Measurements from ENCODE around the gene ARHGAP31. TPM values are rescaled to one million over a fixed set of nuclear protein-coding genes. Genes with fewer than 3 reads are reported as not detected.

ARHGAP31 gene
- polyA plus RNA-seq, 3 donors: 4.7 to 9.8 (median 7.6) TPM

DNA sequence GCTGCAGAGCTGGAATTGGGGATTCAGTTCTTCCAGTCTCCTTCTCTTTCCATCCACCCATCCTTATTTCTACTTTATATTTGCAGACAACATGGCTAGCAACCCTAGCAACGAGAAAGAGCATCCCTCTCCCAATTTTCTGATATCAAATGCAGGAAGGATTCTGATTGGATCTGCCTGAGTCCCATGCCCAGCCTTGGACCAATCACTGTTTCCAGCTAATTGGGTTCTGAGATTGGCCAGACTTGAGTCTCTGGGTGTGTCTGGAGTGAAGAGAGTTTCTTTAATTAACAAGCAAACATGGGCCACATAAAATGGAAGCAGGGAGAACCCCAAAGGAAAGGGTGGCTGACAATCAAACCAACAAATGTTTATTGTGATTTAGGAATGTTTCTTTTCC lies 108.6 kb downstream of the ARHGAP31 start:
- Mint-ChIP-seq H3K4me3 (no peak overlapping the region), H3K27ac (peak overlapping the region in 1 of 7 donors; percentile 43), H3K27me3 (ENCODE audit: low read depth in 3 of 3) (peaks cover 0 to 1% (median 0%) of the 10 kb centered on the region in 3 donors), H3K9me3 (peaks cover 0 to 6% (median 3%) of the 10 kb centered on the region in 7 donors), H3K4me1 (peaks cover 2% of the 10 kb centered on the region), H3K36me3 (peaks cover 76 to 81% of the 10 kb centered on the region in 2 donors)
- H3K4me1 ChIP-seq (ENCODE audit: control insufficient read depth in 1 of 2, insufficient read depth in 2 of 2, low read length in 2 of 2): no peaks in the 10 kb centered on the region
- H3K27ac ChIP-seq (ENCODE audit: low read depth in 1 of 2, low read length in 2 of 2): no peak overlapping the region
- no peak for DNase-seq
- WGBS (ENCODE audit: insufficient coverage): no CpG with 5 or more reads among the region's 1 CpG
- peaks cover 36 to 95% of the 10 kb centered on the region in 2 donors for H3K36me3 ChIP-seq (replicated peaks in 1 of 2; ENCODE audit: control insufficient read depth in 1 of 2, insufficient read depth in 2 of 2, low read length in 2 of 2)
- H3K4me3 ChIP-seq (replicated peaks in 1 of 3; ENCODE audit: low read depth in 2 of 3, low read length in 3 of 3): no peak overlapping the region
- no peak overlapping the region for H3K4me2 ChIP-seq (replicated peaks; ENCODE audit: extremely low read depth, low read length, poor library complexity, severe bottlenecking)
- no peaks in the 10 kb centered on the region for H3K27me3 ChIP-seq (ENCODE audit: control insufficient read depth in 2 of 2, insufficient read depth in 2 of 2, low read length in 2 of 2)
- H2AFZ ChIP-seq (ENCODE audit: insufficient read depth, low read depth, low read length, poor library complexity, severe bottlenecking): no peak overlapping the region
- TF ChIP-seq, protein P1, sequence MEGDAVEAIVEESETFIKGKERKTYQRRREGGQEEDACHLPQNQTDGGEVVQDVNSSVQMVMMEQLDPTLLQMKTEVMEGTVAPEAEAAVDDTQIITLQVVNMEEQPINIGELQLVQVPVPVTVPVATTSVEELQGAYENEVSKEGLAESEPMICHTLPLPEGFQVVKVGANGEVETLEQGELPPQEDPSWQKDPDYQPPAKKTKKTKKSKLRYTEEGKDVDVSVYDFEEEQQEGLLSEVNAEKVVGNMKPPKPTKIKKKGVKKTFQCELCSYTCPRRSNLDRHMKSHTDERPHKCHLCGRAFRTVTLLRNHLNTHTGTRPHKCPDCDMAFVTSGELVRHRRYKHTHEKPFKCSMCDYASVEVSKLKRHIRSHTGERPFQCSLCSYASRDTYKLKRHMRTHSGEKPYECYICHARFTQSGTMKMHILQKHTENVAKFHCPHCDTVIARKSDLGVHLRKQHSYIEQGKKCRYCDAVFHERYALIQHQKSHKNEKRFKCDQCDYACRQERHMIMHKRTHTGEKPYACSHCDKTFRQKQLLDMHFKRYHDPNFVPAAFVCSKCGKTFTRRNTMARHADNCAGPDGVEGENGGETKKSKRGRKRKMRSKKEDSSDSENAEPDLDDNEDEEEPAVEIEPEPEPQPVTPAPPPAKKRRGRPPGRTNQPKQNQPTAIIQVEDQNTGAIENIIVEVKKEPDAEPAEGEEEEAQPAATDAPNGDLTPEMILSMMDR (IDR thresholded peaks at IDR 0.05): no peak
- no peaks in the 10 kb centered on the region for H4K20me1 ChIP-seq (ENCODE audit: insufficient read depth, low read length)
- intact Hi-C loops (cut with micrococcal nuclease): loop anchor here in 1 of 2 donors (10.0 kb wide), 1 partner anchor 1142 kb away; no protein-coding TSS in a partner anchor
- H3K9me3 ChIP-seq (replicated peaks in 1 of 2; ENCODE audit: control insufficient read depth in 1 of 2, insufficient read depth in 1 of 2, low read length in 2 of 2): peaks cover 0 to 4% of the 10 kb centered on the region in 2 donors
- H3K79me2 ChIP-seq (ENCODE audit: insufficient read depth, low read length): no peaks in the 10 kb centered on the region
- H3K9ac ChIP-seq (ENCODE audit: insufficient read depth, low read length, poor library complexity, severe bottlenecking): no peak overlapping the region

DNA sequence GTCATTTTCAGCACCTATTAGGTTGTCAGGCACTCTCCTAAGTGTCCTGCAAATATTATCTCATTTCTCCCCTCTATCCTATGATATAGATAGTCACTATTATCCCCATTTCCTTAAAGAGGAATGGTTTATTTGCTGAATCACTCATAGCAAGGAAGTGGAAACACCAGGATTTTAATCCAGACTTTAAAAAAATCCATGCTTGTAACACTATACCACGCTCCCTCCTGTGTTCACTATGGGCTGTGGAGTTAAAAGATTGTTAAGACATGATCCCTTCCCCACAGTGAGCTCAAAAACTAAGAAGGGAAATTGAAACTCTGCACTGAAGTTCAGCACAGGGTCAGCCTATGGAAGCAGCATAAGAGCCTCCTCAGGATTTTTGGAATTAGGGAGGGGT lies 109.0 kb downstream of the ARHGAP31 start:
- Histone ChIP-seq H3K27me3 (ENCODE audit: control insufficient read depth in 2 of 2, insufficient read depth in 2 of 2, low read length in 2 of 2) (no peaks in the 10 kb centered on the region), H3K27ac (ENCODE audit: low read depth in 1 of 2, low read length in 2 of 2) (no peak overlapping the region), H3K36me3 (replicated peaks in 1 of 2; ENCODE audit: control insufficient read depth in 1 of 2, insufficient read depth in 2 of 2, low read length in 2 of 2) (peaks cover 36 to 96% of the 10 kb centered on the region in 2 donors), H3K79me2 (ENCODE audit: insufficient read depth, low read length) (no peaks in the 10 kb centered on the region), H3K4me3 (replicated peaks in 1 of 3; ENCODE audit: low read depth in 2 of 3, low read length in 3 of 3) (no peak overlapping the region), H3K4me1 (ENCODE audit: control insufficient read depth in 1 of 2, insufficient read depth in 2 of 2, low read length in 2 of 2) (no peaks in the 10 kb centered on the region), H3K9ac (ENCODE audit: insufficient read depth, low read length, poor library complexity, severe bottlenecking) (no peak overlapping the region), H3K9me3 (replicated peaks in 1 of 2; ENCODE audit: control insufficient read depth in 1 of 2, insufficient read depth in 1 of 2, low read length in 2 of 2) (peaks cover 0 to 4% of the 10 kb centered on the region in 2 donors), H3K4me2 (replicated peaks; ENCODE audit: extremely low read depth, low read length, poor library complexity, severe bottlenecking) (no peak overlapping the region), H2AFZ (ENCODE audit: insufficient read depth, low read depth, low read length, poor library complexity, severe bottlenecking) (no peak overlapping the region), H4K20me1 (ENCODE audit: insufficient read depth, low read length) (no peaks in the 10 kb centered on the region)
- peaks cover 0 to 6% (median 3%) of the 10 kb centered on the region in 7 donors for H3K9me3 Mint-ChIP-seq
- peaks cover 2% of the 10 kb centered on the region for H3K4me1 Mint-ChIP-seq
- peaks cover 76 to 81% of the 10 kb centered on the region in 2 donors for H3K36me3 Mint-ChIP-seq
- no peak for DNase-seq
- intact Hi-C loops (cut with micrococcal nuclease): loop anchor here in 1 of 2 donors (10.0 kb wide), 1 partner anchor 1142 kb away; no protein-coding TSS in a partner anchor
- TF ChIP-seq, protein P1 (IDR thresholded peaks at IDR 0.05): no peak
- peaks cover 0 to 1% (median 0%) of the 10 kb centered on the region in 3 donors for H3K27me3 Mint-ChIP-seq (ENCODE audit: low read depth in 3 of 3)
- H3K27ac Mint-ChIP-seq: no peak overlapping the region
- no CpG with 5 or more reads among the region's 1 CpG for WGBS (ENCODE audit: insufficient coverage)
- no peak overlapping the region for H3K4me3 Mint-ChIP-seq
